ENCODE results near the gene PRXL2B.
A peak's percentile ranks its signal among the peaks of the same experiment; 100 is the strongest.
"Not testable (repeated sequence)": the region's sequence is repeated elsewhere in the genome, so short reads cannot be mapped to it uniquely, and the experiment has no call there.

The PRXL2B gene

GRCh38 chr1:2568187-2568816 lies 18.3 kb upstream of the PRXL2B start:
- not testable (repeated sequence) for H3K4me3 Mint-ChIP-seq, H3K9me3 Mint-ChIP-seq, H3K27me3 Mint-ChIP-seq, H3K36me3 Mint-ChIP-seq, H3K27ac Mint-ChIP-seq
- peaks cover 42% of the 10 kb centered on the region for H3K4me1 Mint-ChIP-seq
- peak; percentile 50 for ATAC-seq

GRCh38 chr1:2569060-2569459 lies 17.5 kb upstream of the PRXL2B start:
- no peak for ATAC-seq
- peaks cover 14% of the 10 kb centered on the region for H3K9me3 Mint-ChIP-seq
- no peaks in the 10 kb centered on the region for H3K27me3 Mint-ChIP-seq
- H3K36me3 Mint-ChIP-seq: peaks cover 12% of the 10 kb centered on the region
- no peak overlapping the region for H3K4me3 Mint-ChIP-seq
- H3K4me1 Mint-ChIP-seq: peaks cover 44% of the 10 kb centered on the region
- no peak overlapping the region for H3K27ac Mint-ChIP-seq

GRCh38 chr1:2569703-2570102 lies 16.9 kb upstream of the PRXL2B start:
- peaks cover 15% of the 10 kb centered on the region for H3K9me3 Mint-ChIP-seq
- peaks cover 39% of the 10 kb centered on the region for H3K4me1 Mint-ChIP-seq
- H3K36me3 Mint-ChIP-seq, H3K4me3 Mint-ChIP-seq, H3K27ac Mint-ChIP-seq, H3K27me3 Mint-ChIP-seq, ATAC-seq: not testable (repeated sequence)

- ATAC-seq: no peak
- no peak overlapping the region for H3K4me3 Mint-ChIP-seq
- H3K27ac Mint-ChIP-seq: no peak overlapping the region
- H3K4me1 Mint-ChIP-seq: peaks cover 35% of the 10 kb centered on the region
- H3K9me3 Mint-ChIP-seq: peaks cover 15% of the 10 kb centered on the region
- no peaks in the 10 kb centered on the region for H3K27me3 Mint-ChIP-seq
- H3K36me3 Mint-ChIP-seq: peaks cover 6% of the 10 kb centered on the region
Measured at GRCh38 chr1:2570332-2570731, 16.2 kb upstream of the PRXL2B start.

GRCh38 chr1:2571348-2571747 lies 15.2 kb upstream of the PRXL2B start:
- H3K27ac Mint-ChIP-seq: no peak overlapping the region
- H3K36me3 Mint-ChIP-seq: peaks cover 6% of the 10 kb centered on the region
- no peak for ATAC-seq
- no peak overlapping the region for H3K4me3 Mint-ChIP-seq
- H3K27me3 Mint-ChIP-seq: no peaks in the 10 kb centered on the region
- H3K4me1 Mint-ChIP-seq: peaks cover 39% of the 10 kb centered on the region
- H3K9me3 Mint-ChIP-seq: peaks cover 15% of the 10 kb centered on the region

GRCh38 chr1:2573250-2573920 lies 13.2 kb upstream of the PRXL2B start:
- Mint-ChIP-seq H3K9me3 (peaks cover 15% of the 10 kb centered on the region), H3K27ac (peak overlapping the region; percentile 11), H3K4me3 (no peak overlapping the region), H3K27me3 (no peaks in the 10 kb centered on the region), H3K4me1 (peaks cover 49% of the 10 kb centered on the region), H3K36me3 (peaks cover 6% of the 10 kb centered on the region)
- ATAC-seq: no peak

- ATAC-seq: no peak
- H3K4me3 Mint-ChIP-seq: no peak overlapping the region
- H3K27me3 Mint-ChIP-seq: no peaks in the 10 kb centered on the region
- H3K4me1 Mint-ChIP-seq: peaks cover 58% of the 10 kb centered on the region
- H3K27ac Mint-ChIP-seq: no peak overlapping the region
- peaks cover 15% of the 10 kb centered on the region for H3K9me3 Mint-ChIP-seq
- peaks cover 12% of the 10 kb centered on the region for H3K36me3 Mint-ChIP-seq
Measured at GRCh38 chr1:2574350-2574749, 12.2 kb upstream of the PRXL2B start.

- Mint-ChIP-seq H3K9me3 (peaks cover 15% of the 10 kb centered on the region), H3K27me3 (no peaks in the 10 kb centered on the region), H3K4me3 (peak overlapping the region; percentile 92), H3K27ac (peak overlapping the region; percentile 92), H3K4me1 (peaks cover 74% of the 10 kb centered on the region), H3K36me3 (peaks cover 18% of the 10 kb centered on the region)
- ATAC-seq: no peak
Measured at GRCh38 chr1:2575801-2576663, 10.5 kb upstream of the PRXL2B start.

GRCh38 chr1:2577565-2578075 lies 9.0 kb upstream of the PRXL2B start:
- ATAC-seq: peak; percentile 68
- not testable (repeated sequence) for H3K27me3 Mint-ChIP-seq
- Mint-ChIP-seq H3K27ac (peak overlapping the region; percentile 92), H3K36me3 (peaks cover 25% of the 10 kb centered on the region), H3K4me1 (peaks cover 90% of the 10 kb centered on the region), H3K9me3 (peaks cover 17% of the 10 kb centered on the region), H3K4me3 (peak overlapping the region; percentile 92)

GRCh38 chr1:2578758-2579118 lies 7.8 kb upstream of the PRXL2B start:
- Mint-ChIP-seq H3K9me3 (peaks cover 8% of the 10 kb centered on the region), H3K4me1 (peaks cover 90% of the 10 kb centered on the region), H3K36me3 (peaks cover 23% of the 10 kb centered on the region), H3K4me3 (peak overlapping the region; percentile 92), H3K27me3 (no peaks in the 10 kb centered on the region), H3K27ac (peak overlapping the region; percentile 92)
- ATAC-seq: no peak

- H3K9me3 Mint-ChIP-seq: peaks cover 4% of the 10 kb centered on the region
- H3K4me1 Mint-ChIP-seq: peaks cover 97% of the 10 kb centered on the region
- peak overlapping the region; percentile 85 for H3K27ac Mint-ChIP-seq
- H3K4me3 Mint-ChIP-seq: peak overlapping the region; percentile 9
- H3K36me3 Mint-ChIP-seq: peaks cover 20% of the 10 kb centered on the region
- no peak for ATAC-seq
- H3K27me3 Mint-ChIP-seq: no peaks in the 10 kb centered on the region
Measured at GRCh38 chr1:2580691-2581090, 5.9 kb upstream of the PRXL2B start.

- H3K27ac Mint-ChIP-seq: peak overlapping the region; percentile 85
- ATAC-seq: no peak
Measured at GRCh38 chr1:2582391-2582790, 4.2 kb upstream of the PRXL2B start.

GRCh38 chr1:2583331-2583791 lies 3.2 kb upstream of the PRXL2B start:
- Mint-ChIP-seq H3K36me3 (peaks cover 20% of the 10 kb centered on the region), H3K4me1 (peaks cover 78% of the 10 kb centered on the region), H3K9me3 (peaks cover 4% of the 10 kb centered on the region), H3K4me3 (no peak overlapping the region), H3K27ac (peak overlapping the region; percentile 85), H3K27me3 (no peaks in the 10 kb centered on the region)
- no peak for ATAC-seq

More at GRCh38 chr1:2582391-2582790, 4.2 kb upstream of the PRXL2B start:
- Mint-ChIP-seq H3K27me3 (no peaks in the 10 kb centered on the region), H3K36me3 (peaks cover 20% of the 10 kb centered on the region), H3K4me3 (no peak overlapping the region), H3K9me3 (peaks cover 4% of the 10 kb centered on the region), H3K4me1 (peaks cover 83% of the 10 kb centered on the region)

GRCh38 chr1:2583871-2584351 lies 2.7 kb upstream of the PRXL2B start:
- H3K27ac Mint-ChIP-seq: peak overlapping the region; percentile 85
- peak overlapping the region; percentile 90 for H3K4me3 Mint-ChIP-seq
- no peaks in the 10 kb centered on the region for H3K27me3 Mint-ChIP-seq
- peaks cover 16% of the 10 kb centered on the region for H3K36me3 Mint-ChIP-seq
- H3K9me3 Mint-ChIP-seq: peaks cover 4% of the 10 kb centered on the region
- ATAC-seq: no peak
- H3K4me1 Mint-ChIP-seq: peaks cover 73% of the 10 kb centered on the region

GRCh38 chr1:2584686-2585317 lies 1.8 kb upstream of the PRXL2B start:
- ATAC-seq: no peak
- H3K4me1 Mint-ChIP-seq: peaks cover 64% of the 10 kb centered on the region
- H3K4me3 Mint-ChIP-seq: peak overlapping the region; percentile 90
- H3K27me3 Mint-ChIP-seq: no peaks in the 10 kb centered on the region
- H3K9me3 Mint-ChIP-seq: peaks cover 4% of the 10 kb centered on the region
- peaks cover 15% of the 10 kb centered on the region for H3K36me3 Mint-ChIP-seq
- H3K27ac Mint-ChIP-seq: peak overlapping the region; percentile 85
